Left ventricle myocardium inferior (tissue), 1 donor: ENCODE results near the gene PRKCE. TPM values are rescaled to one million over a fixed set of nuclear protein-coding genes. Genes with fewer than 3 reads are reported as not detected.

Experiments
- DNase-seq: peaks from one replicate; pipeline ENCODE4 v3.0.0-alpha.2; 2020
- H3K27ac ChIP-seq: fragments of 200-600 bp; replicated peaks from 2 replicates; pipeline ENCODE4 v1.8.0; 2021
- H3K27me3 ChIP-seq: fragments of 200-600 bp; 2 replicates; pipeline ENCODE4 v1.8.0; 2021; ENCODE audit warnings: low read depth
- H3K36me3 ChIP-seq: fragments of 200-600 bp; 2 replicates; pipeline ENCODE4 v1.8.0; 2021
- H3K4me1 ChIP-seq: fragments of 200-600 bp; 2 replicates; pipeline ENCODE4 v1.8.0; 2021
- H3K4me3 ChIP-seq: fragments of 200-600 bp; 2 replicates; pipeline ENCODE4 v1.8.0; 2021; ENCODE audit warnings: mild to moderate bottlenecking, moderate library complexity
- H3K9me3 ChIP-seq: fragments of 200-600 bp; replicated peaks from 2 replicates; pipeline ENCODE4 v1.8.0; 2021
- CTCF ChIP-seq: fragments of 200-600 bp; IDR thresholded peaks from 2 replicates; pipeline ENCODE4 v1.8.0; 2021; ENCODE audit warnings: antibody characterized with exemption, mild to moderate bottlenecking, borderline replicate concordance
- intact Hi-C: fragments of 100-400 bp; cut with micrococcal nuclease; formaldehyde crosslinking; loops from one replicate; pipeline ENCODE4 v1.11.0; 2022
- total RNA-seq: library from RNA; stranded (reverse); fragmentation: NEBNext Ultra II Directional; extraction: Animal tissue kit (Norgen Biotek cat#: 25700); gene quantifications from one replicate; pipeline ENCODE4 v1.2.1, GENCODE V29; 2021
- donor health status: DM: no; HTN: yes; CAD: no; lungs with severe emphysema.

The PRKCE gene
- total RNA-seq, 1 donor from 2014 or later: 14.7 TPM

GRCh38 chr2:45834858-45835257, 183.4 kb downstream of the PRKCE start:
- no peak for TF ChIP-seq CTCF
- Histone ChIP-seq H3K9me3 (peaks cover 14% of the 10 kb centered on the region), H3K27me3 (no peaks in the 10 kb centered on the region), H3K4me3 (no peak overlapping the region), H3K4me1 (peaks cover 11% of the 10 kb centered on the region), H3K27ac (no peak overlapping the region), H3K36me3 (no peaks in the 10 kb centered on the region)
- DNase-seq: no peak
- intact Hi-C loops: no loop called here

- H3K27ac ChIP-seq: no peak overlapping the region
- intact Hi-C loops: no loop called here
- no peaks in the 10 kb centered on the region for H3K27me3 ChIP-seq
- no peak for DNase-seq
- H3K36me3 ChIP-seq: no peaks in the 10 kb centered on the region
- no peak for TF ChIP-seq CTCF
- H3K4me3 ChIP-seq: no peak overlapping the region
- H3K4me1 ChIP-seq: peaks cover 25% of the 10 kb centered on the region
- H3K9me3 ChIP-seq: no peaks in the 10 kb centered on the region
These were observed 184.8 kb downstream of the PRKCE start for GRCh38 chr2:45836316-45836715.

GRCh38 chr2:45836740-45837139, 185.3 kb downstream of the PRKCE start:
- H3K36me3 ChIP-seq: no peaks in the 10 kb centered on the region
- H3K4me3 ChIP-seq: no peak overlapping the region
- no peak for DNase-seq
- no peak overlapping the region for H3K27ac ChIP-seq
- TF ChIP-seq CTCF: no peak
- intact Hi-C loops: no loop called here
- no peaks in the 10 kb centered on the region for H3K27me3 ChIP-seq
- no peaks in the 10 kb centered on the region for H3K9me3 ChIP-seq
- H3K4me1 ChIP-seq: peaks cover 30% of the 10 kb centered on the region

- Histone ChIP-seq H3K36me3 (no peaks in the 10 kb centered on the region), H3K27me3 (no peaks in the 10 kb centered on the region), H3K4me3 (no peak overlapping the region), H3K27ac (no peak overlapping the region), H3K4me1 (peaks cover 35% of the 10 kb centered on the region), H3K9me3 (no peaks in the 10 kb centered on the region)
- no peak for TF ChIP-seq CTCF
- no peak for DNase-seq
- intact Hi-C loops: no loop called here
These were observed 186.4 kb downstream of the PRKCE start for GRCh38 chr2:45837812-45838341.

GRCh38 chr2:45839508-45840251, 188.2 kb downstream of the PRKCE start:
- no peaks in the 10 kb centered on the region for H3K27me3 ChIP-seq
- TF ChIP-seq CTCF: no peak
- intact Hi-C loops: no loop called here
- no peaks in the 10 kb centered on the region for H3K9me3 ChIP-seq
- peaks cover 49% of the 10 kb centered on the region for H3K4me1 ChIP-seq
- no peaks in the 10 kb centered on the region for H3K36me3 ChIP-seq
- DNase-seq: no peak
- peak overlapping the region; percentile 29 for H3K4me3 ChIP-seq
- peak overlapping the region; percentile 40 for H3K27ac ChIP-seq
